ENCODE data around the gene ISG20L2.

Gene ISG20L2

GRCh38 chr1:156743367-156744302 is 15.1 kb upstream of the ISG20L2 start:
- no peak for DNase-seq (ENCODE audit: low read depth in 2 of 2)
- TF ChIP-seq CTCF (IDR thresholded peaks at IDR 0.05; ENCODE audit: low read depth, low read length) = no peak
- H3K4me3 ChIP-seq (replicated peaks in 1 of 2; ENCODE audit: low read depth in 2 of 2, low read length in 2 of 2) = no peak overlapping the region

- no peak overlapping the region for H3K4me3 ChIP-seq (replicated peaks in 1 of 2; ENCODE audit: low read depth in 2 of 2, low read length in 2 of 2)
- no peak for DNase-seq (ENCODE audit: low read depth in 2 of 2)
- no peak for TF ChIP-seq CTCF (IDR thresholded peaks at IDR 0.05; ENCODE audit: low read depth, low read length)
Observed at GRCh38 chr1:156742801-156743200, 14.2 kb upstream of the ISG20L2 start.

- no peak for DNase-seq (ENCODE audit: low read depth in 2 of 2)
- H3K4me3 ChIP-seq (replicated peaks in 1 of 2; ENCODE audit: low read depth in 2 of 2, low read length in 2 of 2) = no peak overlapping the region
- TF ChIP-seq CTCF (IDR thresholded peaks at IDR 0.05; ENCODE audit: low read depth, low read length) = no peak
Observed at GRCh38 chr1:156742017-156742416, 13.5 kb upstream of the ISG20L2 start.

- H3K4me3 ChIP-seq (replicated peaks in 1 of 2; ENCODE audit: low read depth in 2 of 2, low read length in 2 of 2) = peak overlapping the region in 1 of 2 donors; percentile 21
- no peak for DNase-seq (ENCODE audit: low read depth in 2 of 2)
- TF ChIP-seq CTCF (IDR thresholded peaks at IDR 0.05; ENCODE audit: low read depth, low read length) = no peak
Observed at GRCh38 chr1:156741481-156741983, 13.0 kb upstream of the ISG20L2 start.

- peak within 1 kb of the TSS; percentile 79 to 80 for H3K4me3 ChIP-seq (replicated peaks in 1 of 2; ENCODE audit: low read depth in 2 of 2, low read length in 2 of 2)
- TF ChIP-seq CTCF (IDR thresholded peaks at IDR 0.05; ENCODE audit: low read depth, low read length) = no peak
- DNase-seq (ENCODE audit: low read depth in 2 of 2) = peak; percentile 99 to 100
Observed at GRCh38 chr1:156740741-156741480, 12.3 kb upstream of the ISG20L2 start, which contains the start of gene MRPL24. Gene MRPL24 (minus strand): TSS chr1:156741088. CDS start chr1:156738704, 2,384 bp downstream.

- H3K4me3 ChIP-seq (replicated peaks in 1 of 2; ENCODE audit: low read depth in 2 of 2, low read length in 2 of 2) = peak overlapping the region; percentile 79 to 80
- DNase-seq (ENCODE audit: low read depth in 2 of 2) = peak in 1 of 2 donors; percentile 23
Observed at GRCh38 chr1:156740237-156740740, 11.7 kb upstream of the ISG20L2 start.

More at GRCh38 chr1:156740237-156740740, 11.7 kb upstream of the ISG20L2 start:
- no peak for TF ChIP-seq CTCF (IDR thresholded peaks at IDR 0.05; ENCODE audit: low read depth, low read length)

All from cardiac fibroblast (primary cell).